HG02623 (cell line): ENCODE data around the gene TESK2.
"Not testable (repeated sequence)": the region's sequence is repeated elsewhere in the genome, so short reads cannot be mapped to it uniquely, and the experiment has no call there.

Experiments used
- ATAC-seq: cut with Tn5 transposase; IDR thresholded peaks from one replicate; pipeline ENCODE4 v1.9.1; 2021; ENCODE audit warnings: moderate library complexity; ENCODE audit not compliant: unreplicated experiment

TESK2 gene

DNA sequence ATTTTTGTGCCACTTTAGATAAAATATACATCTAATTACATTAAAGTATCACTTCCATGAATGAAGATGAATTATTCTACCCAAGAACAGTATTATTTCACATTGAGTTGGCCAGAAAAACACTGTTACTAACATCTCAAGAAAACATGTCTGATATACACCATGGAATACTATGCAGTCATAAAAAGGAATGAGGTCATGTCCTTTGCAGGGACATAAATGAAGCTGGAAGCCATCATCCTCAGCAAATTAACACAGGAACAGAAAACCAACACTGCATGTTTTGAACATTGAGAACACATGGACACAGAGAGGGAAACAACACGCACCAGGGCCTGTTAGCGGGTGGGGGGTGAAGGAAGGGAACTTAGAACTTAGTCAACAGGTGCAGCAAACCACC, 69.0 kb downstream of the TESK2 start:
- ATAC-seq = no peak

DNA sequence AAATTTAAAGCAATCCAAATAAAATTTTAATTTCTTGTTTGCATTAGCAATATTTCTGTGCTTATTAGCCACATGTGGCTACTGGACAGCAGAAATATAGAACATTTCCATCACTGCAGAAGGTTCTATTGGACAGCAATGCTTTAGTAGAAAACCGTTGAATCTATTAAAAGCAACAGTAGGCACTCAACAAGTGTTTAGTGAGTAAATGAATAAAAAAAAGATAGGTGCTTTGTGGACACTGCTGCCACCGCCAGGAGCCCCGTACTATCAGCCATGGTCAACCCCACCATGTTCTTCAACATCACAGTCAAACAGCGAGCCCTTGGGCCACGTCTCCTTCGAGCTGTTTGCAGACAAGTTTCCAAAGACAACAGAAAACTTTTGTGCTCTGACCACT, 76.2 kb downstream of the TESK2 start:
- ATAC-seq = no peak

DNA sequence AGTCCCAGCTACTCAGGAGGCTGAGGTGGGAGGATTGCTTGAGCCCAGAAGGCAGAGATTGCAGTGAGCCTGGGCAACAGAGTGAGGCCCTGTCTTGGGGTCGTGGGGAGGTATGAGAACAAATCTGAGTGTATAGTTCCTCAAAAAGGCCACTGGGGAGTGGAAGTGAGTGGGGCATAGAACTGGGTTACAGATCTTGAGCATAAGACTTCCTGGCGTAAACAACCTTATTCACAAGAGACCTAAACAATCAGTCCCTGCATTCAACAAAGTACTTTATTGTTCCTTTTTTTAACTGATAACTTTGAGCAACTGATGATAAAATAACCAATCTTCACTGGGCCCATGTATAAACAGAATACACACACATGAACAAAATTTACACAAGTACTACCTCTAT, 78.1 kb downstream of the TESK2 start:
- ATAC-seq = no peak

DNA sequence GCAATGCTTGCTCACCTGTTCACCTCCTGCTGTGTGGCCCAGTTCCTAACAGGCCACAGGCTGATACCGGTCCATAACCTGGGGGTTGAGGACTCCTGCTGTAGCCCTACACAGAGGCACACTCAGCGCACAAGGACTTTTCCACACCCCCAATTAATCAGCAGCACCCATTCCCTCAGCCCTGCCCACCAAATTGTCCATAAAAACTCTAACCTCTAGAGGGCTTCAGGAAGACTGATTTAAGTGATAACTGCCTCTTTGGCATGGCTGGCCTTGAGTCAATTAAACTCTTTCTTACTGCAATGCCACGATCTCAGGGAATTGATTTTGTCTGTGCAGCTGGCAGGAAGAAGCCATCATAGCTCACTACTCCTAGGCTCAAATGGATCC, 79.5 kb downstream of the TESK2 start:
- ATAC-seq = no peak

DNA sequence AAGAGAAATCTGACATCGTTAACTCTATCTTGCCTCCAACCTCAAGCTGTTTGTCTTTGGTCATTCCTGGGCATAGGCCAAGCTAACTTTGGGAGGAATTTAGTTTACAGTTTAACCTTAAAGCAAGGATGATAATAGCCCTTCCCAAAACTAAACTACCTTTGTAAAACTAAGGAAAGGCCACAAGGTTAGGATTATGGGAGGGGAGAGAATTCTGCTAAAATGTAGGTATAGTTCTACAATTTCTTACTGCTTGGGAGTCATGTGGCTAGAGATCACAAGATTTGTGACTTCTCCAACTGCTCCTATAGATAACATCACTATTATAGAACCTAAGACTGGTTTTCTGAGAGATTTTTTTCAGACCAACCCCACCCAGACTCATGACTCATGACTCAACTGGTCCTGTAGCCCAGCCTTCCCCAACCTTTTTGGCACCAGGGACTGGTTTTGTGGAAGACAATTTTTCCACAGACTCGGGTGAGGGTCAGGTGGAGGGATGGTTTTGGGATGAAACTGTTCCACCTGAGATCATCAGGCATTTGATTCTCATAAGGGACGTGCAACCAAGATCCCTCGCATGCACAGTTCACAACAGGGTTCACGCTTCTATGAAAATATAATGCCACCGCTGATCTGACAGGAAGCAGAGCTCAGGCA, 80.0 kb downstream of the TESK2 start:
- no peak for ATAC-seq

DNA sequence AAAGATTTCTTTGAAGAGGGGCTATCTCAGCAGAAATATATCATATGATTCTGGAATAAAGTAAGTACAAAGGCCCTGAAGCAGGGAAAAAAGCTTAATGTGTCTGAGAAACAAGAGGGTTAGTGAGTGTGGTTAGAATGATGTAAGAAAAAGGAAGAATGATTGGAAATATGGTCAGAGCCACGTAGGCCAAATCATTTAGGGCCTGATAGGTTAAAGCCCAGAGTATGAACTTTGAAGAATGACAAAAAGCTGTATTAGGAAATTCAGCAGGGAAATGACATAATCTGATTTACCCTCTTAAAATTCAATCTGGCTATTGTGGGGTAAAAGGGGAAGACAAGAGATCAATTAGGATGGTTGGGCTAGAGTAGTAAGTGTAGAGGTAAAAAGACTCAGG, 81.7 kb downstream of the TESK2 start:
- ATAC-seq = no peak

DNA sequence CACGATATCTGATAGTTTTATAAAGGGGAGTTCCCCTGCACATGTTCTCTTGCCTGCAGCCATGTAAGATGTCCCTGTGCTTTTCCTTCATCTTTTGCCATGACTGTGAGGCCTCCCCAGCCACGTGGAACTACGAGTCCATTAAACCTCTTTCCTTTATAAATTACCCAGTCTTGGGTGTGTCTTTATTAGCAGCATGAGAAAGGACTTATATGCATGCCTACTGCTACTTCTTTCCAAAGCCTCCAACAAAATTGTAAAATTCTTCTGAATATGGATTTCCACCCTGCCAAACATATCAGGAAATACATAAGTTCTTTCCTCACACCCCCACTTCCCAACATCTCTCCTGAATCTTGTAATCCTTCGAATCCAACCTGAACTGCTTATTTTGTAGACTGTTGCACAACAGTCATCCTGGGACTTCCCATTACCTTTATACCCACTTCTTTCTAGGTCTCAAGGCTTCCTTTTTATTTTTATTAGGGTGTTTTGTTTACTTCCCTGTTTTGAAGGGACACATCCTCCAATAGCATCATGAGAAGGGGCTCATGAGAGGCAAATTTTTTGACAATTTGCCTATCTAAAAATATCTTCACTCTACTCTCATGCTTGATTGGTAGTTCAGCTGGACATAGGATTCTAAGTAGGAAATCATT, 83.2 kb downstream of the TESK2 start:
- no peak for ATAC-seq

DNA sequence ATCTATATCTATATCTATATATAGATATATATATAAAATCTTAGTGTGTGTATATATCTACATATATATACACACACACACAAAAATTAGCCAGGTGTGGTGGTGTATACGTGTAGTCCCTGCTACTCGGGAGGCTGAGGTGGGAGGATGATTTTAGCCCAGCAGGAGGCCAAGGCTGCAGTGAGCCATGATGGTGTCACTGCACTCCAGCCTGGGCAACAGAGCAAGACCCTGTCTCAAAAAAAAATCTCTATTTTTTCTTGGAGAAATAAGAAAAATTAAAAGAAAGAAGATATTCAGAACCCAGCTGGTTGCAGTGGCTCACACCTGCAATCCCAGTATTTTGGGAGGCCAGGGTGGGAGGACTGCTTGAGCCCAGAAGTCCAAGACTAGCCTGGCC, 85.3 kb downstream of the TESK2 start:
- ATAC-seq = no peak

DNA sequence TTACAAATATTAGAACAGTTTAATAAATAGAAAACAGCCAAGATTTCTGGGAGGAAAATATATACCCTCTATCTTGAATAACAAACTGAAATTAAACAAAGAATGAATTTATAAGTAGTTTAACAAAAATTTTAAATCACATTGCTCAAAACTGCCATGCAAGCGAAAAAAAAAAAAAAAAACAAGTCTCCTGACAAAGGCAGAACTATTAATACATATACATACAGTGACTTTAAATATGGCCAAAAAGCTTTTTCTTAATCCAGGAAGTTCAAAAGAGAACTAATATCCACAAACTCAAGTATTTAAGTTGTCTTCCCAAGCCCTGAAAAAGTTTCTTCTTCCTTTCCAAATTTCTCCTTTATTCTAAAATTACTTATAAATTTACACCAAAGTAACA, 87.2 kb downstream of the TESK2 start:
- no peak for ATAC-seq

DNA sequence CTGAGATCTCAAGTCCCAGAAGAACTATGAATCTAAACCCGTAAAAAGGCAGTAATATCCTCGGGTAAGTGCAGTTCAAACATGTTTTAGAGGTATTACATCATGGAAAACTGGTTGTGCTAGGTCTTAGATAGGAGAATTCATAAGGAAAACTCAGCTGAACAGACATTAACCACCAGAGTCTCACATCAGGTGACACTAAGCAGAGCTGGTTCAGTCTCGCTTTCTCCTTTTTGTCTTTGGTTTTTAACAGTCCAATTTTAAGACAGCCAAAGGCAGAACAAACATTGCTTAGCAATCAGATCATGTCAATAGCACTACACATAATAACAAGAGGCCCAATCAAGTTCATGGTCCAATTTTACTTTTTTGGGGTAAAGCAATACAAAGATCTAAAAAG, 87.7 kb downstream of the TESK2 start:
- ATAC-seq = no peak

DNA sequence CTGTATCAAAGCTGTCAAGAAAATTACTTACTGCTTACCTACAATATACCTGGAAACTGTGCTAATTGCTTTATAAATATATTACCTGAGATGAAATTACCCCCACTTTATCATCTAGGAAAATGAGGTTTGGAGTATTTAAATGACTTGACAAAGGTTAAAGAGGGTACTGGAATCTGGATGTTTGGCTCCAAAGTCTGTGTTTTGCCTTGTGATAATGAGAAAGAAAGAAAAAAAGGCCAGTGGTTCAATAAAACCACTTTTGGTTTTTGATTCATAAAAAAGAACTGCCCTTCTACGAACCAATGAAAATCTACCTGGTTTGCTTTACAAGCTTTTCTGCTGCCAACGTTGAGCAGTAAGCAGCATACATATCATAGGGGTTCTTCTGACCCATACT, 89.4 kb downstream of the TESK2 start:
- no peak for ATAC-seq

DNA sequence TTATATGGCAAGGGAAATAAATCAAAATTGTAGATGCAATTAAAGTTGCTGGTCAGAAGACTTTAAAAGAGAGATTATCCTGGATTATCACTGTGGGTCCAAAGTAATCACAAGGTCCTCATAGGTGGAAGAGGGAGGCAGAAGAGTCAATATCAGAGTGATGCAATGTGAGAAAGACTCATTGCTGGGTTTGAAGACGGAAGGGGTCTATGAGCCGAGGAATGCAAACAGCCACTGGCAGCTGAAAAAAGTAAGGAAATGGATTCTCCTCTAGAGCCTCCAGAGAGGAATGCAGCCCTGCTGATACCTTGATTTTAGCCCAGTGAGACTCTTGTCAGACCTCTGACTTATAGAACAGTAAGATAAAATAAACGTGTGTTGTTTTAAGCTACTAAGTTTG, 90.9 kb downstream of the TESK2 start:
- ATAC-seq = no peak

DNA sequence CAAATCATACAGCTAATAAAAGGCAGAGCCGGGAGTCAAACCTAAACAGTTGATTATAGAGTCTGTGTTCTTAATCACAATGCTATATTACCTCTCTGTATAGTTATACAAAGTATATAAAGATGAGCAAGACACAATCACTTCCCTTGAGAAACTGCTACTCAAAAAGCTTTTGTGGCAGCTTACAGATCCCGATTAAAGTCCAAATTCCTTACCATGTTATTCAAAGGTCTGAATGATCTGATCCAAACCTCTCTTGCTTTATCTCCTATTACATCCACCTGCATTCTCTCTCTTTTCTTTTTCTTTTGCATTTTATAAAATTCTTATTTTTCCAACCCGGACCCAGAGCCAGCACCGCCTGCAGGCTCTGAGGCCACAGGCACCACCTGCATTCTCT, 93.7 kb downstream of the TESK2 start:
- ATAC-seq = no peak

DNA sequence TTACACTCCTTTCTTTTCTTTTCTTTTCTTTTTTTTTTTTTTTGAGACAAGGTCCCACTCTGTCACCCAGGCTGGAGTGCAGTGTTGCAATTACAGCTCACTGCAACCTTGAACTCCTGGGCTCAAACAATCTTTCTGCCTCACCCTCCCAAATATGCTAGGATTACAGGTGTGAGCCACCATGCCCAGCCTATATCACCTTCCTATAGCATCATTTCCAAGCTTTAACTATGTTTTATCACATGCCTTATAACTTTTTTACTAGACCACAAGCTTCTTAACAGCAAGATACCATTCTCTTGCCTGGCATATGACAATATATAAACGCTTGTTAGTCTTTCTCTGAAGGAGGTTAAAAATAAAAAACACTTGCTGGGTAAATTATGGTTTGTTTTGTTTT, 95.4 kb downstream of the TESK2 start:
- no peak for ATAC-seq

DNA sequence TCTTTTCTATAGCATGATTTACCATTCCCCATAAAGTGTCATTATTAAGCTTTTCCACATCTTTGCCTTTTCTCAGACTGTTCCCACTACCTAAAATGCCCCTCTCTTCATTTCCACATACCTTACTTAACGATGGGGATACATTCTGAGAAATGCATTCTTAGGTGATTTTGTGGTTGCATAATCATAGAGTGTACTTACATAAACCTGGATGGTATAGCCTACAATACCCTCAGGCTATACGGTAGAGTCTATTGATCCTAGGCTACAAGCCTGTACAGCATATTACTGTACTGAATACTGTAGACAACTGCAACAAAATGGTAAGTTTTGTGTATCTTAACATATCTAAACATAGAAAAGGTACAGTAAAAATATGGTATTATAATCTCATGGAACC, 95.9 kb downstream of the TESK2 start:
- no peak for ATAC-seq

DNA sequence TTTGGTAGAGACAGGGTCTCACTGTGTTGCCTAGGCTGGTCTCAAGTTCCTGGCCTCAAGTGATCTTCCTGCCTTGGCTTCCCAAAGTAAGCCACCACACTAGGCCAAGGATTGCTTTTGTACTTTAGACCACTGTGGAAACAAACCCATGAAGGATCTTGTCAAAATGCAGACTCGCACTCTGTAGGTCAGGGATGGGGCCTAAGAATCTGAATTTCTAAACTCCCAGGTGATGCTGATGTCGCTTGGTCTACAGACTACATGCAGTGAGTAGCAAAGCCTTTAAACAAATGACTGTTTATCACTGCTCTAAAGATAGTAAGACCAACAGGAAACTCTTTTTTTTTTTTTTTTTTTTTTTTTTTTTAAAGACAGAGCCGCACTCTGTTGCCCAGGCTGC, 96.6 kb downstream of the TESK2 start:
- peak; percentile 44 for ATAC-seq

DNA sequence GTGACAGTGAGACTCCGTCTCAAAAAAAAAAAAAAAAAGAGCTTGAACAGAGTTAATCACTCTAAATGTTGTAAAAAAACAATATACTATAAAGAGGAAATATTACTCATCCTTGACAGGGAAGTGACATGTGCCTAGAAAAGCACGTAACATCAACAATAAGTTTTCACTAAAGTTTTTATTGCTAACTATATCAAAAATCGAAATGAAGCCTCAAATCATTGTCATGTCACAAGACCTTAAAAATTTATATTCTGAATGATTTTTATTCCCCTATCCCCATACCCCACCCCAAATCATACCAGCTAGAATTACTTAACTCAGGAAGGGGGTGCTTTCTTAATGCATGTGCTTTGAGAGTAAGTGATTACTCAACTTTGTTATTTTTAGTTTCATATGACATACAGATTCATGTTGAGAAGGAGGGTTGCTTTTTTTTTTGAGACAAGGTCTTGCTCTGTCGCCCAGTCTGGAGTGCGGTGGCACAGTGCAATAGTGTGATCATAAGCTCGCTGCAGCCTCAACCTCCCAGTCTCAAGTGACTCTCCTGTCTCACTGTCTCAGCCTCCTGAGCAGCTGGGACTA, 97.2 kb downstream of the TESK2 start:
- peak; percentile 65 for ATAC-seq

DNA sequence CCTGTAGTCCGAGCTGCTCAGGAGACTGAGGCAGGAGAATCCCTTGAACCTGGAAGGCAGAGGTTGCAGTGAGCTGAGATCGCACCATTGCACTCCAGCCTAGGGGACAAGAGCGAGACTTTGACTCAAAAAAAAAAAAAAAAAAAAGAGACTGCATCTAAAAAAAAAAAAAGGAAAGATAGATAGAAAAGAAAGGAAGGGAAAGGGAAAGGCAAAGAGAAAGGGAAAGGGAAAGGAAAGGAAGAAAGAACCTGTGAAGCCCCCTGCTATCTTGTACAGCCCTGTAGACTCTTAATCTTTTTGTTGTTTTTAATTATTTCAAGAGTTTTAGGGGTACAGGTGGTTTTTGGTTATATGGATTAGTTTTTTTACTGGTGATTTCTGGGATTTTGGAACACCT, 104.7 kb downstream of the TESK2 start:
- no peak for ATAC-seq

DNA sequence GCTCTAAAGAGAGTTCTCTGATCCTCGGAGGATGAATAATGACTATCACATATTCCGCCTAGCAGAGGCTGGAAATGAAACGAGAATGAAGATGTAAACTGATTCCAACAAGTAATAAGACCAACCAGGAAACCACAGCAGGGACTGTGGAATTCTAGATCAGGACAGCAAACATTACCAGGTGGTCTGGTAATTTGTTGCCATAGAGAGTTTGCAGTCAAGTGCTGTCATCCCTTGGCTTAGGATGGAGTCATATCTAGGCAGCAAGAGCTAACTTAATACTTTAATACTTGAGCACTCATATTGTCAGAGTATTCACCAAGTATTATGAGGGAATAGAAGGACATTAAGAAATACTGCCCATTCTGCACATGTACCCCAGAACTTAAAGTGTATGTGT, 105.7 kb downstream of the TESK2 start:
- ATAC-seq = no peak

DNA sequence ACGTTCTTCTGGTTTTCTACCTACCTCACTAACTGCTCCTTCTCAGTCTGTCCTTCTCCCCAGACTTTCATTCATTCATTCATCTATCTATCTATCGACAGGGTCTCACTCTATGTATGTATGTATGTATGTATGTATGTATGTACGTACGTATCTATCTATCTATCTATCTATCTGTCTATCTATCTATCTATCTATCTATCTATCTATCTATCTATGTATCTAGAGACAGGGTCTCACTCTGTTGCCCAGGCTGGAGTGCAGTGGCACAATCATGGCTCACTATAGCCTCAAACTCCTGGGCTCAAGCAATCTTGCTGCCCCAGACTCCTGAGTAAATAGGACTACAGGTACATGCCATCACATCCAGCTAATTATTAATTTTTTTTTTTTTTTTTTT, 106.8 kb downstream of the TESK2 start:
- ATAC-seq = not testable (repeated sequence)

DNA sequence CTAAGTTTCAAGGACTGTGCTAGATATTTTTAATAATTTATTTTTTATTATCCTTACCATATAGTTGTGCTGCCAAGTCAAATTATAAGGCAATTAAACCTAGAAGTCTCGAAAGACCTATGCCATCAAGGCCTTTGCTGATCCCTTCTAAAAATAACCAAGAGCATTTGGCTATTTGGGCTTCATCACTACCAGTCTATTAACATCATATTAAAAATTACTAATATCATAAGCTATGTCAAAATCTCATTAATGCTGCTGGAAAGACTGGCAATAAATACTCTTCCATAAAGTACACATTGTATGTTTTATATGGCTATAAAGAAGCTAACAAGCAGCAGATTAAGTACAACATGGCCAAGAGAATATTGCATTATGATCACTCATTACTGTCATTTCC, 107.8 kb downstream of the TESK2 start:
- ATAC-seq = no peak

DNA sequence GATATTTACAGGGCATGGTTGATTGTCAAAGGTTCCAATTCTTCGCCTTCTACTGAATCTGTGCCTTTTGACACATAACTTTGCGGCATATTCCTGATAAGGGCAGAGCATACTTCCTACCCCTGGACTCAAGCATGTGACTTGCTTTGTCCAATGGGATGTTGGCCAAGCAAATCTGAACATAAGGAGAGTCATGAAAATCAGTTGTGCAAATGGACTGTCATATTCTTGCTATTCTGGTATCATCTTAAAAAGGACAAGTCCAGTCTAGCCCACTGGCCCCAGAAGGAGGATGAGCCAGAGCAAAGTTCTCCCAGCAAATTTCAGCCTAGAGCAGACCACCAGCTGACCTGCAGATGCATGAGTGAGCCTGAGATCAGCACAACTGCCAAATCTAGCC, 109.7 kb downstream of the TESK2 start:
- ATAC-seq = no peak

DNA sequence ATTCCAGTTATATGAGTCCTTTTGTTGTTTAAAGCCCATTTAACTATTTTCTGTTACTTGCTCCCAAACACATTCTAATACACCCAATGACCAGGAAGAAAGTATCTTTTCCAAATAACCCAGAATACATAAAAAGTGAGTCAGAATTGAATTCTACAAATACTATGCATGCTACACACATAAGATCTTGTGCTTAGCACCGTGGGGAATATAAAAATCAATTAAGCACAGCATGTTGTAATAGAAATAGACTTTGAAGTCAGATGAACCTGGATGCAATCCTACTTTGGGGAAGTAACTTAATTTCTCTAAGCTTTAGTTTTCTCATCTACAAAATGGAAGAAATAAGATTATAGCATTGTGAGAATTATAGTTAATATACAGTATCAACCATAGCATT, 110.2 kb downstream of the TESK2 start:
- ATAC-seq = no peak
